Measurements from ENCODE around the gene ERGIC3.
"Not testable (repeated sequence)": the region's sequence is repeated elsewhere in the genome, so short reads cannot be mapped to it uniquely, and the experiment has no call there.

The ERGIC3 gene

GRCh38 chr20:35541783-35542662, at the start of gene ERGIC3:
Gene ERGIC3, plus strand, starts transcription at chr20:35542078. Its CDS starts 20 bp downstream, at chr20:35542098.
- DNase-seq = peak; percentile 95

- DNase-seq = no peak
Observed at GRCh38 chr20:35492352-35492751, 49.5 kb upstream of the ERGIC3 start.

- DNase-seq = no peak
Observed at GRCh38 chr20:35496481-35496880, 45.4 kb upstream of the ERGIC3 start.

- DNase-seq = no peak
Observed at GRCh38 chr20:35497320-35497719, 44.6 kb upstream of the ERGIC3 start.

- peak; percentile 34 for DNase-seq
Observed at GRCh38 chr20:35497780-35498189, 44.1 kb upstream of the ERGIC3 start.

GRCh38 chr20:35499271-35499670, 42.6 kb upstream of the ERGIC3 start:
- no peak for DNase-seq

- DNase-seq = no peak
Observed at GRCh38 chr20:35502352-35502751, 39.5 kb upstream of the ERGIC3 start.

- DNase-seq = no peak
Observed at GRCh38 chr20:35503281-35503680, 38.6 kb upstream of the ERGIC3 start.

GRCh38 chr20:35503841-35504561, 37.9 kb upstream of the ERGIC3 start:
- DNase-seq = no peak

GRCh38 chr20:35504751-35505150, 37.1 kb upstream of the ERGIC3 start:
- DNase-seq = no peak

- no peak for DNase-seq
Observed at GRCh38 chr20:35506179-35506578, 35.7 kb upstream of the ERGIC3 start.

GRCh38 chr20:35506872-35507638, 34.8 kb upstream of the ERGIC3 start:
- DNase-seq = peak; percentile 22

GRCh38 chr20:35508493-35509218, 33.2 kb upstream of the ERGIC3 start:
- DNase-seq = no peak

- DNase-seq = peak; percentile 45
Observed at GRCh38 chr20:35510951-35511735, 30.7 kb upstream of the ERGIC3 start.

GRCh38 chr20:35511814-35512420, 30.0 kb upstream of the ERGIC3 start:
- peak; percentile 48 for DNase-seq

GRCh38 chr20:35514371-35514932, 27.4 kb upstream of the ERGIC3 start:
- no peak for DNase-seq

GRCh38 chr20:35515341-35515740, 26.5 kb upstream of the ERGIC3 start:
- no peak for DNase-seq

- peak; percentile 83 for DNase-seq
Observed at GRCh38 chr20:35515949-35516645, 25.8 kb upstream of the ERGIC3 start.

- no peak for DNase-seq
Observed at GRCh38 chr20:35517125-35517524, 24.8 kb upstream of the ERGIC3 start.

GRCh38 chr20:35517767-35518166, 24.1 kb upstream of the ERGIC3 start:
- DNase-seq = not testable (repeated sequence)
